ENCODE data around the gene IRX5.

The IRX5 gene

GRCh38 chr16:54953461-54953860, 22.8 kb downstream of the IRX5 start:
- no peak for DNase-seq

GRCh38 chr16:54954220-54954619, 23.6 kb downstream of the IRX5 start:
- DNase-seq = no peak

GRCh38 chr16:54955757-54956156, 25.1 kb downstream of the IRX5 start:
- DNase-seq = no peak

- peak; percentile 19 to 42 for DNase-seq
Measured at GRCh38 chr16:54957403-54958166, 26.9 kb downstream of the IRX5 start.

- DNase-seq = no peak
Measured at GRCh38 chr16:54962045-54962444, 31.4 kb downstream of the IRX5 start.

- no peak for DNase-seq
Measured at GRCh38 chr16:54964239-54964638, 33.6 kb downstream of the IRX5 start.

- no peak for DNase-seq
Measured at GRCh38 chr16:54965464-54965863, 34.8 kb downstream of the IRX5 start.

- DNase-seq = no peak
Measured at GRCh38 chr16:54968011-54968410, 37.3 kb downstream of the IRX5 start.

- no peak for DNase-seq
Measured at GRCh38 chr16:54968784-54969183, 38.1 kb downstream of the IRX5 start.

GRCh38 chr16:54970016-54970415, 39.4 kb downstream of the IRX5 start:
- DNase-seq = no peak

GRCh38 chr16:54974367-54974766, 43.7 kb downstream of the IRX5 start:
- no peak for DNase-seq

GRCh38 chr16:54976651-54977200, 46.1 kb downstream of the IRX5 start:
- DNase-seq = no peak

- DNase-seq = no peak
Measured at GRCh38 chr16:54977211-54977610, 46.5 kb downstream of the IRX5 start.

- no peak for DNase-seq
Measured at GRCh38 chr16:54980821-54981220, 50.2 kb downstream of the IRX5 start.

Data from AML-193 (cell line).